Stimulated activated CD4-positive, alpha-beta T cell treated with anti-CD3 and anti-CD28 coated beads, Interleukin-15, amount 100 ng/mL, for 24 hours (primary cell): ENCODE results near the gene TMEM132D.
"Not testable (repeated sequence)": the region's sequence is repeated elsewhere in the genome, so short reads cannot be mapped to it uniquely, and the experiment has no call there.

Experiments used
- DNase-seq: peaks from one replicate; pipeline ENCODE4 v3.0.0-alpha.2; 2020

The TMEM132D gene

DNA sequence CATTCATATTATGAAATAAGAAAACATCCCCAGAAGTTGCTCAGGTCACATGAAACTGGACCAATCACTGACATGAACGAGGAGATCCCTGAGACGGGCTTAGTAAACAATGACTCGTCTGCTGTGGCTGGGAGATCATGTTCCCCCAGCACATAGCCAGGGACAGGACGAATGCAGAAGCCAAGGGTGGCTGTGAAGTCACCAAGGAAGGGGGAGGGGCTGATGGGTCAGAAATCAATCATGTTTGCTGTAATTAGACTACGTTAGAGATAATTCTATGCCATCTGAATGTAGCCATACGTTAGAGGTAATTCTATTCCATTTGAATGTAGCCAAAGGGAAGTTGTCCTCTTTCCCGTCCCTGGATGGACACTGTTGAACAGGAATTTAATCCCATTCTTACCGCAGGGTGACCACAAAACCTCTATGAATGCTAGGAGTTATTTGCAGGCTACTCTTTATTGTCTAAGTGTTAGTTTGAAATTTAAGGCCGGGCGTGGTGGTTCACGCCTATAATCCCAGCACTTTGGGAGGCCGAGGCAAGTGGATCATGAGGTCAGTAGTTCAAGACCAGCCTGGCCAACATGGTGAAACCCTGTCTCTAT, 332.9 kb downstream of the TMEM132D start:
- DNase-seq: no peak

DNA sequence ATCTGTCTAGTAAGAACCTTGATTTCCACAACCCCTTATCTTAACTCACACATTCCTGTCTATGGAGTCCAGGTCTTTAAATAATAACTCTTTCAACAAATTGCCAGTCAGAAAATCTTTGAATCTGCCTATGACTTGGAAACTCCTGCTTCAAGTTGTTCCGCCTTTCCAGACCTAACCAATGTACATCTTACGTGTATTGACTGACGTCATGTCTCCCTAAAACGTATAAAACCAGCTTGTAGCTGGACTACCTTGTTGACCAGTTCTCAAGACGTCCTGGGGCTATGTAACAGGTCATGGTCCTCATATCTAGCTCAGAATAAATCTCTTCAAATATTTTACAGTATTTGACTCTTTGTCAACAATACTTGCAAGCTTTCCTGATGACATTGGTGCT, 337.0 kb downstream of the TMEM132D start:
- DNase-seq: no peak

DNA sequence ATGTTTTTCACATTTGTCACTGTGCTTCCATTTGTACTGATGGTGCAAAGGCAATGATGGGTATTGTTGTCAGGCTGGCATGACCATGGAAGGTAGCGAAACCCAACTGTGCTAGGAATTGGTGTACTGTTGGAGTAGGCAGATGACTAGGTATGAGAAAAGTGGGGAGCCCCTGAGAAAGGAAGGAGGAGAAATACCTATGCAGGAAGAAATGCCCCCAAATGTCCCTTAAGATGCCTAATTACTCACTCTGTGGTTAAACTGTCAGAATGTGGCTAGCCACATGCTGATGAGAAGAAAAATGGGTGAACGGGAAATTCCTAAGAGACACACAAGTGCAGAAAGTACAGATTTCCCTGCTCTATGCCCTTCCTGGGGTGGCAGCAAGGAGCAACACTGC, 339.1 kb downstream of the TMEM132D start:
- DNase-seq: no peak

DNA sequence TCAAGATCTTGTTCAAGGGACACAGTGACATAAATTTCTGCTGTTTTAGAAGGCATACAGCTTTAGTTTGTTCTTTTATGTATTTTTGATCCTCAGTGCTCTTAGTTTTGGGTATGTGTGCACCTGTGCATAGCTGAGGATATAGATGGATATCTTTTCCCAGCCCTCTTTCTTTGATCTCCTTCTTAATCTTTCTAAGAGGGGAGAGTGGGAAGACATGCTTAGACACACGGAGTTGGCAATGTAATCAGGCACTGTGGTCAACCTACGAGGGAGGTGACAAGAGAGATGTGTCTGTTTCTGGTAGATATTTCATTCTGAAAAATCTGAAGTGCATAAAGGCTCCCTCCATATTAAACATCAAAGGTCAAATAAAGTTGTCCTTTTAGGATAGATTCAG, 340.6 kb downstream of the TMEM132D start:
- no peak for DNase-seq

DNA sequence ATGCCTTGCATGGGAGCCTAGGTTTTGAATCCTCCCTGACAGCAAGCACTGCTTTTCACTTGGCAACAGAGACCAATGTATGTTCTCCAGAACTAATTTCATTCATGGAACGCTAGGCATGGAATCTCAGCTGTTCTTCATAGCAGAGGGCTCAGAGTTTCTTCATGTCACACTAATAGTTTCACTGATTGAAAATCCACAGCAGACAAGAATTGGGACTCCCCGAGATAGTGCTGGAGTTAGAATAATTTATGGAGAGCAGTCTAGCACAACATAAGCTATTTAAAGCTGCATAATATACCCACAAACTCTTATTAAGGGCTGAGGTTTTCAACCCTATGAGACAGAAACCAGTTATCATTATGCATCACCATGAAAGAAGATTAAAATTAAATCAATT, 342.5 kb downstream of the TMEM132D start:
- DNase-seq: no peak

DNA sequence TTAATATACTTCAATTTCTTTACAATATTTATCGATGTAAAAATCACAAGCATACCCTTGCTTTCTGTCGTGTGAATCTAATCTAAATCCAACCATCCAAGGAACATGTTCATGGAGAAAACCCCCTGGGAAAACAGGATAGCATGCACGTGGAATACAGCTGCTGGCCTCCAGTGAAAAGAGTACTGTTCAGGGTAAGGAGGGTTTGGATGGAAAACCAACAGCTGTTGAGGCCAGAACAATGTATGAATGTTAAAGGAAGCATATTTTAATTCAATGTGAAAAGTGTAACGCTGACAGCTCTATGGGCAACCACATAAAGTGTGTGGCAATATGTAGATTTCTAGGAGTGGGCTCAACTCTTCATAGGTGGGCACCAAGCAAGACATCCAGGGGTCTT, 344.0 kb downstream of the TMEM132D start:
- no peak for DNase-seq

DNA sequence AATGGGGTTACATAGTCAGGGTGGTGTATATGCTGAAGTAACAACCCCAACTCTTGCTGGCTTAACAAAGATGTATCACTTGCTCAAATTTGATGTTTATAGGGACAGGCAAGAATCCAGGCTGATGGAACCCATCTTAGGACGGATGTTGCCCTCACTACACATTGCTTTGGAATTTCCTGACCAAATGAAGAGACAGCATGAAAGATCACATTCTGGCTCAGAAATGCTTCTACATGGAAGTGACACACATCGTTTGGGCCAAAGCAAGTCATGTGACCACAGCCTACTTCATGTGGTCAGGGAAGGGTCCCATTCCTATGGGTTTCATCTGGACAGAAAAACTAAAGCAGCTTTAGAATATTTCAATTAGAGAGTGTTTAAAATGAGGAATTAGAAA, 345.8 kb downstream of the TMEM132D start:
- no peak for DNase-seq

DNA sequence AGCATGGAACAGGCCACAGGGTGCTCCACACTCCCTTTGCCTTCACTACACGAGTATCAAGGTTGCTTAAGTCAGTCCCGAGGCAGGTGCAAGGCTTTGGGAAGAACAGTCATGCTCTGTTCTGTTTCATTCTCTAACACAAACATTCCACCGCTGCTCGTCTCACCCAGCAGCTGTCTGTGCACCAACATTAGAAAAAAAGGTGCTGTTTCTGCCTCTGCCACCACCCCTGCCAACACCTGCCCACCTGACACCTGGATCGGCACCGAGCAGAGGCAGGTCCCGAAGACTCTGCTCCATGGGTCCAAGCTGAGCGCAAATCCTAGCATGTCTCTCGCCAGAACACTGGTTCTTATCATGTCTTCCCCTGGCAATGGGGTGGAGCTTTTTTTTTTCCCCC, 347.7 kb downstream of the TMEM132D start:
- DNase-seq: no peak

DNA sequence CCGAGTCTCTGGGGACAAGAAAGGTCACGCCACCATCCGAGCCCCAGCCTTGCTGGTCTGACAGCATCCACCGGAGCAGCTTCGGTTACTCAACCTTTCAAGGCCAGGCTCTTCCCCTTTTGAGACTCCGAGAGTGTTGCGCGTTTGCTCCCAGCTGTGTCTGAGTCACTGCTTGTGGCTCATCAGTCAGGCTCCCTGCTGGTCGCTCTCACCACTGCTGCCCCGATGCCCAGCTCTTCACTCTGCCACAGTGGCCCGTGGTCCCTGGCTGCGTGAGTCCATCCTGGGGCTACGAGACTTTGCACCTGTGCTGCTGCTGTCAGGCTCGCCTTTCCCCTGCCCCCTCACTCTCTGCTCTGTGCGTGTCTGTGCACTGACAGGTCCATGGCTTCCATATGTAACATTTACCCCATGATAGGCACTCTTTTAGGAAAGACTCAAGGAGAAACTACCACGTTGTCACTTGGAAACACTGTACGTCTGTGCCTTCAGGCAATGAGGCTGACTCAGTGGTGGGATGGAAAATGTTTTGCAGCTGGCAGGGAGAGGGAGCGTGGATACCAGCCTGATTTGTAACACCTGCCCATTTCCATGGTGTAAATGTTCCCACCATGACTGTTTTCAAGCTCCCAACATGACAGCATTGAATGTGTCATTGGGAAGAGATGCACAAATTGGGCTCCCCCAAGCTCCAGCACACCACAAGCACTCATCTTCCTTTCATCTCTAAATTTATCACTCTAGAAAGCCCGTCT, 350.7 kb downstream of the TMEM132D start:
- DNase-seq: no peak

DNA sequence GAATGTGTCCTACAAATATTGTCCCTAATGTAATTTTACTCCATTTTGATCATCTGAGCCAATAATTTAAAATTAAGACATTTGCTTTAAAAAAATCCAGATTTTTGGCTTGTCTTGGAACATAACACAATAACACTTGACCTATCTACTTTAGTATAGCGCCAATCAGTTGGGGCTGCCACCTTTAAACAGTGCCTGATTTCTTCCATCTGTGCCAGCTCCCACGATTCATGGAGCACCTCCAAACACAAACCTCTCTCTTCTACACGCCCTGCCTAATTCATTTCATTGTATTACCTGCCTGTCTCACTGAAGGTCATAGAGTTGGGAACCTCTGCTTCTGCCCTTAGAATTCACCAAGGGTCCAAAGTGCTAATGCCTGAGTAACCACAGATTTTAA, 352.4 kb downstream of the TMEM132D start:
- no peak for DNase-seq

DNA sequence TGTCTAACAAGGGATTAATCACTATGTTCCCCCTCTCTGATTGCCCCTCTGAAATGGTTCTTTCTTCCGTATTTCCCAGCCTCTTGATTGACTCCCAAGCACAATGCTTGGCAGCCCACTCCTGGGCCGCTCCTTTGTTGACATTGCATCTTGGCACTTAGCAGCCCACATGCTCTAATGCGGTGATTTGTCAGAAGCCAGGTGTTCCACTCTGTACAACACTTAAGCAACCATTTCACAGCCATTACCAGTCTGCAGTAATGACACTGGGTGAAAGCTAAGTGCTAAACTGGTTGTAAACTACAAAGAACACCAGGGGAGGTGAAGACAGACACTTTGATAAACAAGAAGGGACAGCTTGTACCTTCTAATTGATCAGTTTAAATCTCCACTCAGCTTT, 353.5 kb downstream of the TMEM132D start:
- DNase-seq: no peak

DNA sequence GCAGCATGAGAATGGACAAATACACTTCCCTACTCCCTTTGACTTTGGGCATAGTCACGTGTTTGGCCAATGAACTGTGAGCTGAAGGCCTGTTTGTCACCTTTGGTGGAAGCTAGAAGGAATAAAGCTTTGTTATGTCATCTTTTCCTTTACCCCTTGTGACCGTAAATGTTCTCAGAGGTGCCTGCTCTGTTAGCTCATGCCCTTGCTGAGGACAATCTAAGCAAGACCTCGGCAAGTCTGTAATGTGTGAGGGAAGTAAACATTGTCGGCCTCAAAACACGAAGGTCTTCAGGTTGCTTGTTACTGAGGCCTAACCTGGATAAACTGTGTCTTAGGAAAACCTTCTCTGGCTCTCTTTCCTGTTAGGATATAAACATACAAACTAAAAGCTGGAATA, 354.2 kb downstream of the TMEM132D start:
- DNase-seq: no peak

DNA sequence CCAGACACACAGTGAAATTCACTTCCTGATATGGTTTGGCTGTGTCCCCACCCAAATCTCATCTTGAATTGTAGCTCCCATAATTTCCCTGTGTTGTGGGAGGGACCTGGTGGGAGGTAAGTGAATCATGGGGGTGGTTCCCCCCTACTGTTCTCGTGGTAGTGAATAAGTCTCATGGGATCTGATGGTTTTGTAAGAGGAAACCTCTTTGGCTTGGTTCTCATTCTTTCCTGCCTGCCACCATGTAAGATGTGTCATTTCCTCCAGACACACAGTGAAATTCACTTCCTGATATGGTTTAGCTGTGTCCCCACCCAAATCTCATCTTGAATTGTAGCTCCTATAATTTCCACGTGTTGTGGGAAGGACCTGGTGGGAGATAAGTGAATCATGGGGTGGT, 354.8 kb downstream of the TMEM132D start:
- DNase-seq: not testable (repeated sequence)

DNA sequence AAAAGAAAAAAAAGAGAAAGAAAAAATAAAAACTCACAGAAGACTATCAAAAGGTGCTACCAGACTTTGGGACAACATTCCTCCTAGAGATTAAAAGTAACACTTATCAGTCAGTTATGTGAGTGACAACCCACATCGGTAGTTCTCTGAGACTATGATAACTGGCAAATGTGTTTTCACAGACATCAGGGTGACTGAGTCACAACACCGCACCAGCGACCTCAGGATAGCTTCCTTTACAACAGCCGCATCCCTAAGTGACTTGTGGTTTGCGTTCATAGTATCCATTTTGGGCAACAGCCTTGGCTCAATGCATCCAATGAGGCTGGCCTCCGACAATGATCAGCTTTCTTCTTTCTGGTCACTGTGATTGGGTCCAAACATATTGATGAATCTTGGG, 359.1 kb downstream of the TMEM132D start:
- no peak for DNase-seq

DNA sequence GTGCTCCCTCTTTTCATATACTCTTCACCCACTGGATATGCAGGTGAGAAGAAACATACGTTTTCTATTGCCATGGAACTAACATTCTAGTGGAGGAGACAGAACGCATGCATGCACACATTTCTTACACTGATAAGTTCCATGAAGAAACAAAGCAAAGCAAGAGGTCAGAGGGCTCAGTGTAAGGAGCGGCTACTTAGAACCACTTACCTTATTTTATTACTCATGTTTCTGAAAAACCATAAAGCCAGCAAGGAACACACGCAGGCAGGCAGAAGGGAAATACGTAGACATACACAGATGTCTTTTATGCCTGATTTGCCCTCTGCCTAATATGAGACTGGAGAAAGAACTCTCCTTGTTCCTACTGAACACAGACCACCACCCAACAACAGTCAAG, 362.9 kb downstream of the TMEM132D start:
- DNase-seq: no peak

DNA sequence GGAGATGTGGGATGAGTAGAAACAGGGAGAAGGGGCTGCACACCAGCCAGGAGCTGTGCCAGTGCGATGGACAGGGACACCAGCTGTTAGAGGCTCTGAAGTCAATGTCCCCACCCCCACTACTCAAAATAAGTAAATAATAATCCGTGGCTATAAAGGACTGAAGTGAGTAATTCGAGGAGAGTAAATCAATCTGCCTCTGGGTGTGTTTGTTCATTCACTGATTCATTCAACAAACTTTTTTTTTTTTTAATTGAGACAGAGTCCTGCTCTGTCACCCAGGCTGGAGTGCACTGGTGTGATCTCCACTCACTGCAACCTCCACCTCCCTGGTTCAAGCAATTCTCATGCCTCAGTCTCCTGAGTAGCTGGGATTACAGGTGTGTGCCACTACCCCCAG, 363.6 kb downstream of the TMEM132D start:
- no peak for DNase-seq

DNA sequence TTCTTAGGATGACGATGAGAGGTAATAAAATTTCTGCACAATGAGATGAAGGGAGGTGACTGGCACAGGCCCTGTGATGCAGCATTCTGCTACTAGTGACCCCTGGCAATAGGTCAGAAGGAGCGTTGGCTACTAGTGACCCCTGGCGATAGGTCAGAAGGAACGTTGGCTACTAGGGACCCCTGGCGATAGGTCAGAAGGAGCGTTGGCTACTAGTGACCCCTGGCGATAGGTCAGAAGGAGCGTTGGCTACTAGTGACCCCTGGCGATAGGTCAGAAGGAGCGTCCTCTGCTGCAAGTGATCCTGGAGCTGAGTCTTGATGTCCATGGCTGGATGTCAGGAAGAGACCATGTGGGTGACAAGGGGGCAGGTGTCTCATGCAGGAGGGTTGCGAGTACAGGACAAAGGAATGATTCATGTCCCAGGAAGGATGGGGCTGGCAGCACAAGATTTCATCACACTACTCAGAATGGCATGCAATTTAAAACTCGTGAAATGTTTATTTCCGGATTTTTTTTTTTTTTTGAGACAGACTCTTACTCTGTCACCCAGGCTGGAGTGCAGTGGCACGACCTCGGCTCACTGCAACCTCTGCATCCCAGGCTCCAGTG, 365.0 kb downstream of the TMEM132D start:
- DNase-seq: not testable (repeated sequence)

DNA sequence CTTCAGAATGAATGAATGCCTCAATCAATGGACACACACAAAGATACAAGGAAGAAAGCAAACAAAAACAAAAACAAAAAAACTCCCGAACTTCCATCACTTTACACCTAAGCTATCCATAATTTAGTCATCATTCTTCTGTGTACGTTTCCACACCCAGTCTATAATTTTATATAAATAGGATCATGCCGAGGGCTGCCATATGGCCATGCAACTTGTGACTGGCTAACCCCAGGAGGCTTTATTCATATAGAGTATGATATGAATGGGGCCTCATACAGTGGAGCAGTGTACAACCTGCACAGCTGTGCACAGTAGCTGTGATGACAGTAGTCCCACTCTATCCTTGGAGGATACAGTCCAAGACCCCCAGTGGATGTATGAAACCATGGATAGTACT, 365.7 kb downstream of the TMEM132D start:
- no peak for DNase-seq

DNA sequence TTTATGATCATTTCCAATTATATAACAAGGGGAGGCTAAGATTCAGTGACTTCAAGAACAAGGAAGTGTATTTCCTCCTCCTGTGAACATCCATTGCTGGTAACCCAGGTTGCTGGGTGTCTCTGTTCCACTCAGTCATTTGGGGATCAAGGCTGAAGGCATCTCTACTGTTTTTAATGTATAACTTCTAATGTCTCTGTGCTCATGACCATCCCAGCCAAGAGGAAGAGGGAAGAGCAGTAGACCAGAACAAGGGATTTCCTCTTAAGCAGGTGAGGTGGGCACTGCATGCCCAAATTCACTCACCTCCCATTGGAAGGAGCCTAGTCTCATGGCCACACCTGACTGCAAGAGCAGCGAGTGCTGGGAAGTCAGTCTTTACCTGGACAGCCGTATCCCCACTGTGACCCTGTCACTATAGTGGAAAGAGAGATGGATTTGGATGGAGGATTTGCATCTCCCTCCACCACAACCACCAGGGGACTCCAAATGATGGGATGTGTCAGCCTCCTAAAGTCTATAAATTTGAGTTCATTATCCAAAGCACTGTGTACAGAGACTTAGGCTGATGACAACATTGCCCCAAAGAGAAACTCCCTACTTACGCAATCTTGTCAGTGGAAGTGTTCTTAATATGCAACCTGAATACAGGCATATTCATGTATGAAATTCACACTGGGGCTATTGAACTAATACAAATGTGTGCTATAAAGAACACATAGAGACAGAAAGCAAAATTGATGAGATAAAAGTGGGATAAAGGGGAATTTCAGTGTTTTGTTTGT, 368.7 kb downstream of the TMEM132D start:
- DNase-seq: no peak

DNA sequence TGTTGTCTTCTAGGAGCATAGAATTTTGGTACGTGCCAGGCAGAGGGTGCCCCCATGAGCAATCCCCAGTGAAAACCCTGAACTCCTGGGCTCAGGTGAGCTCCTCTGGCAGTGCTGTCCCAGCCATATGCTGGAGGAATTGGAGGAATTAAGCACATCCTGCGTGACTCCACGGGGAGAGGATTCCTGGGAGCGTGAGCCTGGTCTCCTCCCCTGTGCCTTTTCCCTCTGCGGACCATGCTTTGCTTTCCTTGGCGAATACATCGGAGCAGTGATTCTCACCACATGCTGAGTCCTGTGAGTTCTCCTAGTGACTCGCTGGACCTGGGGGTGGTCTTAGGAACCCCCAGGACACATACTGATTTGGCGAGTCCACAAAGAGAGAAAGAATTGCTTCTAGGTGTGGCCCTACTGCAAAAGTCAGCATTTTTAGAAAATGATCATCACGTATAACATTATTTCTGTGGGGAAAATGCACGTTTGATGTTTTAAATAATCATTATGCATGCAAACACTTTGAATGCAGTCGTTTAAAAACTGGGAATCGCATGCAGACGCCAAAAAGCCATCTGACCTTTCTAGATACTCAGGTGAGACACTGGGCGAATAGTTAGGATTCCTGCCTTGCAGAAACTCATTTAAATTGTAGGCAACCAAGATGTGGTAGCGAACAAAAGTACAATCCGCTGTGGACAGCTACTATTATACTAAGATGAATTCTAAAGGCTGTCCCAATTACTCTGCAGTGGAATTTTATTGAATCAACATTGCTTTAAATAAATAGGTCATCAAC, 370.9 kb downstream of the TMEM132D start:
- DNase-seq: no peak

DNA sequence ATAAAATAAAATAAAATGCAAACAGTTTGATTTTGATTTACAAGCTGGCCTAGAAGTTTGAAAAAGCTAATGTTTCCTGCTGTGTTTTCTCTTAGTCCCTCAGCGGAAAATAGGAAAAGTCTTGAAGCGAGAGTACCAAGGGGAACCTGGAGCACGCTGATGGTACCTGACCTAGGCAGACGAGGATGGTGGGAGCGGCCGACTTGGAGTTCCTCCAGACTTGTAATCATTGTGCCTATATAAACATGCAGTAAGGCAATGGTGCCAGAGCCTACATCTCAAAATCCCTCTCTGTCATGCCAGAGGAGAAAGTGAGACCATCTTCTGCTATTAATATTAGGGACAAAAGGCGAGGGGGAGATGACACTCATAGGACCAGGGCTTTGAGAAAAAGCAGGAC, 371.7 kb downstream of the TMEM132D start:
- no peak for DNase-seq

DNA sequence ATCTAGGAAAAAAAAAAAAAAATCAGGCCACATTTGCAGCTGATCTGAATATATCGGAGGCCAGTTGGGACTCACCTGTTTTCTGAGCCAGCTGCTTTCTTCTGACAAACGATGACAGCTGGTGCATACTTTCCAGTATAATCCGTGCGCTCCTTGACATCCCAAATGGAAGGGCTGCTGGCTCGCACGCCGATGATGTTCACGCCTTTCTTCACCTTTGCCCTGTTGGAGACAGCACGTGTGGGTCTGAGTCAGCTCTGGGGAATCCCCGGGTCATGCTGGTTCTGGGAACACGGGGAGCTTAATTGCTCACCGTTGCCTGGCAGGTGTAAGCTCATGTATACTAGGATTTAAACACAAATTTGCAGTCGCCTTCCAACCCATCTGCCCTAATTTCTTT, 372.8 kb downstream of the TMEM132D start:
- no peak for DNase-seq

DNA sequence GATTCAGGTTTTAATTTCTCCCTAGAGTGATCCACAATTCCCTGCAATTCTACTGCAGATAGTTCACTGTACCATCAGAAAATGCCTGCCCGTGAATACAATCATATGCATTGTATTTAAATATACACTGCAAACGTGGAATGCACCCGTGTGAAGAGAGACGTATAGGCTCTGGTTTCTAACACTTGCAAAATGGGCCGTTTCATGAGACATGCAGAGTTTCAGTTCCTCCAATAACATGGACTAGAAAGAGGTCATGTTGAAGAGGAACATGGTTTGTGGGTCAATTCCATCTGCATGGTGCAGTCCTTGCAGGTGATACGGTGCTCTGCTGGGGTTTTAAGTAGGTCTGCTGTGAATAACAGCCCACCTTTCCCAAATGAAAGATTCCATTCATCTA, 373.3 kb downstream of the TMEM132D start:
- DNase-seq: no peak
